ENCODE data around the gene FBXW8. TPM values are rescaled to one million over a fixed set of nuclear protein-coding genes. Genes with fewer than 3 reads are reported as not detected.

FBXW8 gene
- total and polyA plus RNA-seq, 2 donors (not counting 1 experiment from before 2014, with no cell fraction given), result 12.1 to 23.5 TPM

DNA sequence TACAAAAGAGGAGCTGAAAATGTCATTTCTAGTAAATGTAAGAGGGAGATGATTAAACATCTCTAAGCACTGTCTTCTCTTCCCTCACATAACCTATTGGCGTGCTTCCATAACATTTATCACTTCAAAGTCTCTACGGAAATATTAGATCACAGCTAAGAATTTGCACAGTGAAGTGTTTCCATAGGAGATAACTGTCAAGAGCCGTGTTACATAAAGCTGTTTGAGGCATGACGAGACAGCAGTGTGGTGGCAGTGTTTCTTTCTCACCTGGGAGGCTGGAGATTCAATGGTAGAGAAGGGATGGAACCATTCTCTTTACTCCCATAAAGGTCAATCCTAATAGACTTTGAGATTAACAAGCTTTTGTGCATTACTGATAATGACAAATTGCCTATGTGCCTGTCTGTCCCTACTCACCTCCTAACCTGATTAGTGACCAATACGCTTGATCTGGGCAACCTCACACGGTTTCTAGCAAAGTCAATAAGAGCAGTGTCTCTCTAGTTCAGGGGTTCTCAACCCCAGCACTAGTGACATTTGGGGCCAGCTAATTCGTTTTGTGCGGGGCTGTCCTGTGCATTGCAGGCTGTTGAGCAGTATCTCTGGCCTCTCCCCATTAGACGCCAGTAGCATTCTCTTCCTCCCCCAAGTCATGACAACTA, 35.3 kb downstream of the FBXW8 start:
- no peak overlapping the region for H3K4me2 ChIP-seq (replicated peaks; ENCODE audit: low read depth, low read length, poor library complexity, severe bottlenecking)
- H3K9ac ChIP-seq (ENCODE audit: low read length), result no peak overlapping the region
- peaks cover 9 to 59% of the 10 kb centered on the region in 2 experiments for H3K36me3 ChIP-seq (replicated peaks in 1 of 2; ENCODE audit: control extremely low read depth in 1 of 2, control insufficient read depth in 1 of 2, extremely low read depth in 1 of 2, insufficient read depth in 2 of 2, low read length in 1 of 2)
- peaks cover 5% of the 10 kb centered on the region for H4K20me1 ChIP-seq (ENCODE audit: control insufficient read depth, insufficient read depth, low read length, poor library complexity, severe bottlenecking)
- ATAC-seq (ENCODE audit: low read depth) (no peak), DNase-seq (no peak)
- 100% methylated on average over 5 of the region's 9 CpGs for WGBS (ENCODE audit: insufficient coverage)
- no peak for TF ChIP-seq EZH2 (IDR thresholded peaks at IDR 0.05; ENCODE audit: borderline replicate concordance, insufficient read depth, low read depth, low read length, poor library complexity, severe bottlenecking)
- TF ChIP-seq, protein P1, sequence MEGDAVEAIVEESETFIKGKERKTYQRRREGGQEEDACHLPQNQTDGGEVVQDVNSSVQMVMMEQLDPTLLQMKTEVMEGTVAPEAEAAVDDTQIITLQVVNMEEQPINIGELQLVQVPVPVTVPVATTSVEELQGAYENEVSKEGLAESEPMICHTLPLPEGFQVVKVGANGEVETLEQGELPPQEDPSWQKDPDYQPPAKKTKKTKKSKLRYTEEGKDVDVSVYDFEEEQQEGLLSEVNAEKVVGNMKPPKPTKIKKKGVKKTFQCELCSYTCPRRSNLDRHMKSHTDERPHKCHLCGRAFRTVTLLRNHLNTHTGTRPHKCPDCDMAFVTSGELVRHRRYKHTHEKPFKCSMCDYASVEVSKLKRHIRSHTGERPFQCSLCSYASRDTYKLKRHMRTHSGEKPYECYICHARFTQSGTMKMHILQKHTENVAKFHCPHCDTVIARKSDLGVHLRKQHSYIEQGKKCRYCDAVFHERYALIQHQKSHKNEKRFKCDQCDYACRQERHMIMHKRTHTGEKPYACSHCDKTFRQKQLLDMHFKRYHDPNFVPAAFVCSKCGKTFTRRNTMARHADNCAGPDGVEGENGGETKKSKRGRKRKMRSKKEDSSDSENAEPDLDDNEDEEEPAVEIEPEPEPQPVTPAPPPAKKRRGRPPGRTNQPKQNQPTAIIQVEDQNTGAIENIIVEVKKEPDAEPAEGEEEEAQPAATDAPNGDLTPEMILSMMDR (IDR thresholded peaks at IDR 0.05), result no peak
- no peak overlapping the region for H3K27ac ChIP-seq (ENCODE audit: low read length in 2 of 2)
- POLR2A ChIA-PET, result no interaction called here
- Mint-ChIP-seq H3K4me3 (no peak overlapping the region), H3K27ac (no peak overlapping the region), H3K9me3 (ENCODE audit: insufficient read depth) (peaks cover 2% of the 10 kb centered on the region), H3K4me1 (no peaks in the 10 kb centered on the region), H3K27me3 (no peaks in the 10 kb centered on the region)
- no peaks in the 10 kb centered on the region for H3K4me1 ChIP-seq (ENCODE audit: control insufficient read depth in 2 of 2, insufficient read depth in 2 of 2, low read length in 2 of 2)
- no peak overlapping the region for H3K4me3 ChIP-seq (ENCODE audit: control extremely low read depth in 1 of 5, extremely low read depth in 1 of 5, insufficient read depth in 1 of 5, low read depth in 2 of 5, low read length in 4 of 5)
- no peaks in the 10 kb centered on the region for H3K27me3 ChIP-seq (replicated peaks in 1 of 4; ENCODE audit: control extremely low read depth in 1 of 4, control insufficient read depth in 3 of 4, insufficient read depth in 4 of 4, low read length in 3 of 4)
- peaks cover 3 to 18% (median 13%) of the 10 kb centered on the region in 3 donors for H3K9me3 ChIP-seq (ENCODE audit: control extremely low read depth in 1 of 3, control insufficient read depth in 2 of 3, insufficient read depth in 1 of 3, low read length in 2 of 3)
- H3K79me2 ChIP-seq (ENCODE audit: control insufficient read depth, insufficient read depth, low read length), result peaks cover 21% of the 10 kb centered on the region
- intact Hi-C loops (cut with micrococcal nuclease), result no loop called here
- CTCF ChIA-PET, result interaction anchor here (1.0 kb wide), 1 partner anchor 11 kb away, joined by 3 read pairs; no protein-coding TSS in a partner anchor
- no peak overlapping the region for H2AFZ ChIP-seq (ENCODE audit: insufficient read depth, low read depth, low read length, poor library complexity, severe bottlenecking)

DNA sequence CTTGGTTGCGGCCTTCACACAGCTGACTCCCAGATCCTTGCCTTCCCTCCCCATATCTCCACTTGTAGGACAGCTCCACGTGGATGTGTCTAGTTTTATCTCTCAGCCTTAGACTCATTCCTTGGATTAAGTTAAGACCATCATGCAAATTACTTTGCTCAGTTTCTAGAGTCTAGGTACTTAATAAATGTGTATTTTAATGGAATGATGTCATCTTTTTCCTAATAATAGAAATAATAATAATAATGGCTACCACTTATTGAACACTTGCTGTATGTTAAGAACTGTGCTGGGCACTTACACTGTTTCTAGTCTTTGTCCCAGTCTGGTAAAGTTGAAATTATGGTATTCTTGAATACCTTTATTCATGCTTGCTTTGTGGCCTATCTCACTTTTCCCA, 37.5 kb downstream of the FBXW8 start:
- Histone ChIP-seq H3K36me3 (replicated peaks in 1 of 2; ENCODE audit: control extremely low read depth in 1 of 2, control insufficient read depth in 1 of 2, extremely low read depth in 1 of 2, insufficient read depth in 2 of 2, low read length in 1 of 2) (peaks cover 8 to 61% of the 10 kb centered on the region in 2 experiments), H3K27ac (ENCODE audit: low read length in 2 of 2) (no peak overlapping the region), H3K9ac (ENCODE audit: low read length) (no peak overlapping the region), H3K79me2 (ENCODE audit: control insufficient read depth, insufficient read depth, low read length) (peaks cover 9% of the 10 kb centered on the region), H3K4me1 (ENCODE audit: control insufficient read depth in 2 of 2, insufficient read depth in 2 of 2, low read length in 2 of 2) (no peaks in the 10 kb centered on the region), H3K4me3 (ENCODE audit: control extremely low read depth in 1 of 5, extremely low read depth in 1 of 5, insufficient read depth in 1 of 5, low read depth in 2 of 5, low read length in 4 of 5) (no peak overlapping the region), H4K20me1 (ENCODE audit: control insufficient read depth, insufficient read depth, low read length, poor library complexity, severe bottlenecking) (peaks cover 5% of the 10 kb centered on the region), H3K27me3 (replicated peaks in 1 of 4; ENCODE audit: control extremely low read depth in 1 of 4, control insufficient read depth in 3 of 4, insufficient read depth in 4 of 4, low read length in 3 of 4) (no peaks in the 10 kb centered on the region), H3K4me2 (replicated peaks; ENCODE audit: low read depth, low read length, poor library complexity, severe bottlenecking) (no peak overlapping the region), H3K9me3 (ENCODE audit: control extremely low read depth in 1 of 3, control insufficient read depth in 2 of 3, insufficient read depth in 1 of 3, low read length in 2 of 3) (peaks cover 3 to 6% (median 4%) of the 10 kb centered on the region in 3 donors), H2AFZ (ENCODE audit: insufficient read depth, low read depth, low read length, poor library complexity, severe bottlenecking) (no peak overlapping the region)
- no peak for DNase-seq
- Mint-ChIP-seq H3K4me3 (no peak overlapping the region), H3K4me1 (no peaks in the 10 kb centered on the region), H3K9me3 (ENCODE audit: insufficient read depth) (no peaks in the 10 kb centered on the region), H3K27me3 (no peaks in the 10 kb centered on the region), H3K27ac (no peak overlapping the region)
- intact Hi-C loops (cut with micrococcal nuclease), result no loop called here
- TF ChIP-seq, protein P1 (IDR thresholded peaks at IDR 0.05), result no peak
- TF ChIP-seq EZH2 (IDR thresholded peaks at IDR 0.05; ENCODE audit: borderline replicate concordance, insufficient read depth, low read depth, low read length, poor library complexity, severe bottlenecking), result no peak
- CTCF ChIA-PET, result interaction anchor here (0.5 kb wide), 1 partner anchor 53 kb away, joined by 6 read pairs; no protein-coding TSS in a partner anchor
- WGBS (ENCODE audit: insufficient coverage), result 100% methylated on average over 1 of the region's 2 CpGs
- ATAC-seq (ENCODE audit: low read depth), result no peak
- POLR2A ChIA-PET, result no interaction called here
